Dendritic cell treated with granulocyte-macrophage colony-stimulating factor and Interleukin-4, amounts not matched to agents 40 ng/mL and 50 ng/mL, for 4 days (primary cell): Measurements from ENCODE around the gene CAPZA2.

Experiments used
- H3K27ac Mint-ChIP-seq: one replicate; pipeline ENCODE4 v1.8.0; 2022; ENCODE audit warnings: mild to moderate bottlenecking, mixed read lengths
- H3K27me3 Mint-ChIP-seq: one replicate; pipeline ENCODE4 v1.8.0; 2022; ENCODE audit warnings: mild to moderate bottlenecking, mixed read lengths
- H3K36me3 Mint-ChIP-seq: one replicate; pipeline ENCODE4 v1.8.0; 2022; ENCODE audit warnings: low read depth, mixed read lengths
- H3K4me1 Mint-ChIP-seq: one replicate; pipeline ENCODE4 v1.8.0; 2022; ENCODE audit warnings: low read depth, mixed read lengths
- H3K4me3 Mint-ChIP-seq: one replicate; pipeline ENCODE4 v1.8.0; 2022; ENCODE audit warnings: mild to moderate bottlenecking, moderate library complexity, mixed read lengths
- H3K9me3 Mint-ChIP-seq: one replicate; pipeline ENCODE4 v1.8.0; 2022; ENCODE audit warnings: mixed read lengths
- intact Hi-C: fragments of 100-400 bp; cut with micrococcal nuclease; formaldehyde crosslinking; loops from one replicate; pipeline ENCODE4 v1.15.0; 2022

CAPZA2 gene

DNA sequence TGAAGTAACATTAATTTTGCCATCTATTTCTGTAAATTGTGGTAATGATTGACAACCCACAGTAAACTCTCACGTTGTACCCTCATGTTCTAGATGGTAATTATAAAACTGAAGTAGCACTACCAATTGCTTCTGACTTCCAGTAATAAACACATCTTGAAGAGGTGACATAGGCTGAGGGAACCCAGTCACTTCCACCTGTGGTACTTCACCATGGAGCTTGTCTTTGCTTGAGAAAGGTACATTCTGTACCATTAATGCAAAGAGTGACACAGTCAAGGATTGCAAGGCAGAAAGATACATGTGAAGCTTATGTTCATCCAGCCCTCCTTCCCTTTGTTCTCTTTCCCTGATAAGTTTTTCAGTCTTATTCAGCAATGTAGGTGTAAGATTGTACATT, 11.2 kb downstream of the CAPZA2 start:
- Mint-ChIP-seq H3K4me1 (peaks cover 46% of the 10 kb centered on the region), H3K4me3 (no peak overlapping the region), H3K27me3 (no peaks in the 10 kb centered on the region), H3K9me3 (no peaks in the 10 kb centered on the region), H3K36me3 (peaks cover 5% of the 10 kb centered on the region), H3K27ac (no peak overlapping the region)
- intact Hi-C loops, result no loop called here

DNA sequence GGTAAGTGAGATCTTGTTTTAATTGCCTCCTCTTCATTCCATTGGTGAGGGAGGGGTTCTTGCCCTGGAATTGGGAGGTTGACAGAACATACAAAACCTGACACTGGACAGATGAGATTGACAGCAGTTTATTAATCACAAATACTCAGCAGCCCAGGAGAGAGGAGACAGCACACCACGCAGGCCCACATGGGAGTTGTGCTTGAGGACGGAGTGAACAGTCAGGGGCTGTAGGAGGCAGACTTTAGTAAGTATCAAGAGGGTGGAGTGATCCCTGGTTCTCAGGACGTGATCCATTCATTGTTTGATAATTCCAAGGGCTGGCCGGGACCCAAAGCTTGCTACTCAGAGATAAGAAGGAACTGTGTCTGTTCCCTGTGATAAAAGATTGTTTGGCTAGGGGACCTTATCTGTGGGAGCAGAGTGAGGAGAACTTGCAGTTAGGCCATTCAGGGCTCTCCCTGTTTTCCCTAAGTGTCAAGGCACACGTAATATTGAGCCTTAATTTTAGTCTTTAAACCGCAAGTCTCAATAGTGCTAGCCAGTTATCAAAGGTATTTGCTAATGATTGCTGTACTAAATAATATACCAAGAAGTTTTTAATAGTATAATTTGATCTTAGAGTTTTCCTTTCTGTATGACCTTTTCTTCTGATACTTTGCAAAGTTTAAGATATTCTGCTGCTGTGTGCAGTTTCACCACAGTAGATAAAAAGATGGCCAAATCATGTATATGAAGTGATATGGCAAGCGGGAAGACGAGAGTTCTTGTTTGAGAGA, 14.5 kb downstream of the CAPZA2 start:
- H3K4me3 Mint-ChIP-seq, result no peak overlapping the region
- no peaks in the 10 kb centered on the region for H3K27me3 Mint-ChIP-seq
- peaks cover 2% of the 10 kb centered on the region for H3K36me3 Mint-ChIP-seq
- peaks cover 21% of the 10 kb centered on the region for H3K4me1 Mint-ChIP-seq
- intact Hi-C loops, result no loop called here
- no peaks in the 10 kb centered on the region for H3K9me3 Mint-ChIP-seq
- no peak overlapping the region for H3K27ac Mint-ChIP-seq

DNA sequence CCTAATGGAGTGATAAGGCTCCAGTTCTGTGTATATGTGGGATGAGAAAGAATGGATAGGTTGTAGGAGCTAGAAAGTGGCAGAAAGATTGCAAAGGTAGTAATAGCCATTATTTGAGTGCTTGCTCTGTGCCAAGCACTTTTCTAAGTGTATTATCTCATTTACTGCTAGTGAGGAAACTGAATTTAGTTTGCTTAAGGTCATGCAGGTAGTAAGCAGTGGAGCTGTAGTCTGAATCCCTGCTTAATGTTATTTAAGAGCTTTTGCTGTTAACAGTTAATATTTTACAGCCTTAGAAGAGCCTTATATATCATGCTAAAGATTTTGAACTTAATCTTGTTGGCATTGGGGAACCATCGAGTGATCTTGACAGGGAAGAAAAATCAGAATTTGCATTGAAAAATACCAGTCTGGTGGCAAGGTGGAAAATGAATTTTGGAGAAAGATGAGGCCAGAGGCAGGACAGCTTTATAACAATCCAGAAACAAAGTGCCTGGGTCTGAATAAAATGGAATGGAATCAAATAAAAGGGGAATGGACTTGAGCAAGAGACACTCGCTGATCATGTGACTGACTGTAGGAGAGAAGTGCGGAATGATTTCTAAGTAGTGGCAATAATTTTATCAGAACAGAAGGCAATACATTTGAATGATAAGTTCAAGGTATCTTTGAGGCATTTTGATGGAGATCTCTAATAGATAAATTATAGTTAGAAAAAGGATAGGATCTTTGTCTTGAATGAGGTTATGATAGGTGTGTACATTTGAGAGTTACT, 15.2 kb downstream of the CAPZA2 start:
- Mint-ChIP-seq H3K4me1 (peaks cover 18% of the 10 kb centered on the region), H3K9me3 (no peaks in the 10 kb centered on the region), H3K36me3 (no peaks in the 10 kb centered on the region), H3K27me3 (no peaks in the 10 kb centered on the region), H3K27ac (no peak overlapping the region), H3K4me3 (no peak overlapping the region)
- intact Hi-C loops, result no loop called here

GRCh38 chr7:116884691-116885090, 22.3 kb downstream of the CAPZA2 start:
- no peaks in the 10 kb centered on the region for H3K27me3 Mint-ChIP-seq
- H3K4me3 Mint-ChIP-seq, result no peak overlapping the region
- intact Hi-C loops, result no loop called here
- H3K27ac Mint-ChIP-seq, result no peak overlapping the region
- H3K36me3 Mint-ChIP-seq, result peaks cover 49% of the 10 kb centered on the region
- peaks cover 15% of the 10 kb centered on the region for H3K4me1 Mint-ChIP-seq
- H3K9me3 Mint-ChIP-seq, result peaks cover 9% of the 10 kb centered on the region

DNA sequence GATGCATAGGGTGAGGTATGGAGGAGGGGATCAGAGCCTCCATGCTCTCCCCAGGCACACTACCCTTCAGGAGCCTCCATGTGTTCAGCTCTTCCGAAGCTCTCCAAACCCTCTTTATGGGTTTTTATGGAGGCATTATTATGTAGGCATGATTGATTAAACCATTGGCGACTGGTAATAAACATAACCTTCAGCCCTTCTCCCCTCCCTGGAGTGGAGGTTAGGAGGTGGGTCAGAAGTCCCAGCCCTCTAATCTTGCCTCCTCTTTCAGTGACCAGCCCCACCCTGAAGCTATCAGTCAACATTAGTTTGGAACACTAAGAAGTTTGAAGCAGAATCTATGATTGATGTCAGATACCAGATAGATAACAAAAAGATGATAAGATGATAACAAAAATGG, 23.3 kb downstream of the CAPZA2 start:
- Mint-ChIP-seq H3K9me3 (peaks cover 9% of the 10 kb centered on the region), H3K4me1 (peaks cover 15% of the 10 kb centered on the region), H3K4me3 (no peak overlapping the region), H3K27me3 (no peaks in the 10 kb centered on the region), H3K36me3 (peaks cover 56% of the 10 kb centered on the region), H3K27ac (no peak overlapping the region)
- intact Hi-C loops, result no loop called here

DNA sequence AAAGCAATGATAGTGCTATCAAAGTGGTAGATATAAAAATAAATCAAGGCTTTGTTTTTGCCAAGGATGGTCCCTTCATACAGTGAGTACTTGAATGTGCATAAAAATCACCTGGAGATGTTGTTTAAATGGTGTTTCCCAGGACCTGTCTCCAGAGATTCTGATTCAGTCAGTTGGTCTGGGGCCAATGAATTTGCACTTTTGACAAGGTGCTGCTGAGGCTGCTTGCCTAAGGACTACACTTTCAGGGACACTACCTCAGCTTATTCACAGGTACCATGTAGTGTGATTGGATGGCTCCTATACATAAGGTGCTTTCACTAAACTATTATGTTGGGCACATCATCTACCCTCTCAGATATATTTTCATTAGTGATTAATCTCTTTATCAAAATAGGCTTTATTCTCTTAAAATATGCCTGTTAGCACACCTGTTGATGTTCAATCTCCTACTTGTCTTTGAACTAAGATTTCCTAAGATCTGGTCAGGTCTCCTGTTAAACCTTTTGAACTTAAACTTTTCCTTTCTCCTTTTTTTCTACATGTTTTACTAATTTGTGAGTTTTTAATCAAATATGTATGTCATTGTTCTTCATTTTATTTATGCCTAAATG, 24.3 kb downstream of the CAPZA2 start:
- H3K4me3 Mint-ChIP-seq, result no peak overlapping the region
- no peak overlapping the region for H3K27ac Mint-ChIP-seq
- no peaks in the 10 kb centered on the region for H3K27me3 Mint-ChIP-seq
- peaks cover 61% of the 10 kb centered on the region for H3K36me3 Mint-ChIP-seq
- H3K4me1 Mint-ChIP-seq, result peaks cover 15% of the 10 kb centered on the region
- intact Hi-C loops, result no loop called here
- H3K9me3 Mint-ChIP-seq, result peaks cover 9% of the 10 kb centered on the region

DNA sequence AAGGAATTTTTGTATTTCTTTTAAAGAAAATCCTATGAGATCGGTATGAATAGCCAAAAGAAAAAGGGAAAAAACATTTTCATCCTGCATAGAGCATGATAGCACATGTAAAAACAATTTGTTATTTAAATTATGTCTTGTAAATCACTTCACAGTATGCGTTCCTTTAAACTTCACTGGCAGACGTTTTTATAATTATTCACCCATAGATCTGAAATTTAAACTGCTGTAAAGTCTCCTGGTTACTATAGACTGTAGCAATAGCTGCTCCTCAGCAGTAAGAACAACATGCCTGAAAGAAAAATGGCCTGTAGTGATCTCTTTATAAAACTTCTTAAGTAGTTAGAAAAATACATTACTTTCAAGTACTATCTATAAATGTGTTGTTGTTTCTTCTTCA, 26.5 kb downstream of the CAPZA2 start:
- H3K4me1 Mint-ChIP-seq, result peaks cover 15% of the 10 kb centered on the region
- peaks cover 81% of the 10 kb centered on the region for H3K36me3 Mint-ChIP-seq

DNA sequence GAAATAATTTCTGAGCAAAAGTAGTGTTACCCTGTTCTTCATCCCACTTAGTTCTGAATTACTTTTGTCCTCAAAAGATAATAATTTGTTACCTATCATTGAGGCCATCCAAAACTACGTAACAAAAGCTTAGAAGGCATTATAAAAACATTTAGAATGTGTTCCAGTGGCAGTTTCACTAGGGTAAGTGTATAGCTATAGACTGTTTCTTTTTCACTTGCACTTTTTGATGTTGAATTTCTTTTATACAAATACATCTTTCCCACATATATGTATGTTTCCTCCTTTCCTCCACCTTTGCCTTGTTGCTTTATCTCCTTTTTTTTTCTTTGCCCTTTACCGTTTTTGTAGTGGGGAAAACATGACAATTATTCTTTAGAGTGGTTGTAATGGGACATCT, 33.5 kb downstream of the CAPZA2 start:
- peaks cover 19% of the 10 kb centered on the region for H3K4me1 Mint-ChIP-seq
- H3K36me3 Mint-ChIP-seq, result peaks cover 68% of the 10 kb centered on the region
- peak overlapping the region; percentile 23 for H3K27ac Mint-ChIP-seq
- peaks cover 6% of the 10 kb centered on the region for H3K9me3 Mint-ChIP-seq
- H3K27me3 Mint-ChIP-seq, result no peaks in the 10 kb centered on the region
- H3K4me3 Mint-ChIP-seq, result no peak overlapping the region
- intact Hi-C loops, result no loop called here

More for the DNA sequence above, 26.5 kb downstream of the CAPZA2 start:
- no peak overlapping the region for H3K4me3 Mint-ChIP-seq
- no peaks in the 10 kb centered on the region for H3K27me3 Mint-ChIP-seq
- intact Hi-C loops, result no loop called here
- peaks cover 8% of the 10 kb centered on the region for H3K9me3 Mint-ChIP-seq
- H3K27ac Mint-ChIP-seq, result no peak overlapping the region

DNA sequence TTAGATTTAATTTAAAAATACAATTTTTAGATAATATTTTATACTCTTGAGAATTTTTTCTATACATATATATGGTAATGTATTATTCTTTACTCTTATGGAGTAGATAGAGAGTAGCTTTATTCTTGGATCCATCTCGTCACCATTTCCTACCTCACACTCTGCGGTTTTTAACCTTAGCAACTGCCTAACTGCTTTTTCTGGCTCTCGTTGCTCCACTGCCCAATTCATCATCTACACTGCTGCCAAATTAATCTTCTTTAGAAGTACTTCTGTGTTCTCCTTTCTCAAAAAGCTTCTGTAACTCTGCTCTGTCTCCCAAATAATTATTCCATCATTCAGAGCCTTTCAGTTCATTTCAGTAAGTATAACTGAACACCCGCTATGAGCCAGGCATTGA, 35.3 kb downstream of the CAPZA2 start:
- H3K27ac Mint-ChIP-seq, result no peak overlapping the region
- no peak overlapping the region for H3K4me3 Mint-ChIP-seq
- H3K4me1 Mint-ChIP-seq, result peaks cover 21% of the 10 kb centered on the region
- peaks cover 6% of the 10 kb centered on the region for H3K9me3 Mint-ChIP-seq
- H3K36me3 Mint-ChIP-seq, result peaks cover 67% of the 10 kb centered on the region
- no peaks in the 10 kb centered on the region for H3K27me3 Mint-ChIP-seq
- intact Hi-C loops, result no loop called here

- H3K4me1 Mint-ChIP-seq, result peaks cover 30% of the 10 kb centered on the region
- H3K27me3 Mint-ChIP-seq, result no peaks in the 10 kb centered on the region
- H3K27ac Mint-ChIP-seq, result no peak overlapping the region
- intact Hi-C loops, result no loop called here
- no peak overlapping the region for H3K4me3 Mint-ChIP-seq
- H3K36me3 Mint-ChIP-seq, result peaks cover 67% of the 10 kb centered on the region
- peaks cover 6% of the 10 kb centered on the region for H3K9me3 Mint-ChIP-seq
Measured at GRCh38 chr7:116899308-116899707, 36.9 kb downstream of the CAPZA2 start.

DNA sequence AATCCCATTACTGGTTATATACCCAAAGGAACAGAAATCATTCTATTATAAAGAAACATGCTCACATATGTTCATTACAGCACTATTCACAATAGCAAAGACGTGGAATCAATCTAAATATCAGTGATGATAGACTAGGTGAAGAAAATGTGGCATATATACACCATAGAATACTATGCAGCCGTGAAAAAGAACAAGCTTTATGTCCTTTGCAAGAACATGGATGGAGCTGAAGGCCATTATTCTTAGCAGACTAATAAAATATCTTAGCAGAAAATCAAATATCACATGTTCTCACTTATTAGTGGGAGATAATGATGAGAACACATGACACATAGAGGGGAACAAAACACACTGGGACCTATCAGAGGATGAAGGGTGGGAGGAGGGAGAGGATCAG, 38.8 kb downstream of the CAPZA2 start:
- no peak overlapping the region for H3K27ac Mint-ChIP-seq
- H3K27me3 Mint-ChIP-seq, result no peaks in the 10 kb centered on the region
- no peak overlapping the region for H3K4me3 Mint-ChIP-seq
- intact Hi-C loops, result no loop called here
- H3K9me3 Mint-ChIP-seq, result peaks cover 6% of the 10 kb centered on the region
- H3K36me3 Mint-ChIP-seq, result peaks cover 70% of the 10 kb centered on the region
- H3K4me1 Mint-ChIP-seq, result peaks cover 26% of the 10 kb centered on the region

DNA sequence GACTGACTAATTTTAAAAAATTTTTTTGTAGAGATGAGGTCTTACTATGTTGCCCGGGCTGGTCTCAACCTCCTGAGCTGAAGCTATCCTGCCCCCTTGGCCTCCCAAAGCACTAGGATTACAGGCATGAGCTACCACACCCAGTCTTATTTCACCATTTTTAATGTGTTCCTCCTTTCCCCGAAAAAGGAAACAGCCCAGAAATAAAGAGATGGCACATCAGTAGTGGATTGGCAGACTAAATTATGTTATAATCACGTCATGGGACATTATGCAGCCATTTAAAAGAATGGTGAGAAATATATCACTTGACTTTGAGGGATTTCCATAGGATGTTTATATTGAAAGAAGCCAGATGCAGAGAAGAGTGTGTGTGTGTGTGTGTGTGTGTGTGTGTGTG, 40.5 kb downstream of the CAPZA2 start:
- intact Hi-C loops, result no loop called here
- no peak overlapping the region for H3K4me3 Mint-ChIP-seq
- H3K27me3 Mint-ChIP-seq, result no peaks in the 10 kb centered on the region
- peaks cover 6% of the 10 kb centered on the region for H3K9me3 Mint-ChIP-seq
- peaks cover 72% of the 10 kb centered on the region for H3K36me3 Mint-ChIP-seq
- no peak overlapping the region for H3K27ac Mint-ChIP-seq
- H3K4me1 Mint-ChIP-seq, result peaks cover 16% of the 10 kb centered on the region

- Mint-ChIP-seq H3K36me3 (peaks cover 76% of the 10 kb centered on the region), H3K27ac (no peak overlapping the region), H3K27me3 (no peaks in the 10 kb centered on the region), H3K4me3 (no peak overlapping the region), H3K9me3 (no peaks in the 10 kb centered on the region), H3K4me1 (peaks cover 11% of the 10 kb centered on the region)
- intact Hi-C loops, result no loop called here
Measured at GRCh38 chr7:116906391-116906790, 44.0 kb downstream of the CAPZA2 start.

DNA sequence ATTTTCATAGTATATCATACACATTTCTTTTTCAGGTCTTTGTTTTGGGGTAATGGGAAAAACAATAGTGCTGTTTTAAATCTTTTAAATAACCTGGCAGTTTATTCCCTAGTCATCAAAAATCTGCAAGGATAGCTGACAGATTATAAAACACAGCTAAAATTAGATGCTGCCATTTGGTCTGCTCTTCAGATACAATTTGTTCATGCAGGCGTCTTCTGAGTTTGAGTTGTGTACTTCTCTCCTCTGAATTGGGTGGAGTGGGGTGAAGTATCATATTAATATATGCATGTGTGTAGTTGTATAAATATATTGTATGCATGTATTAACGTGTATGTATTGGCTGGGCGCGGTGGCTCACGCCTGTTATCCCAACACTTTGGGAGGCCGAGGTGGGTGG, 48.0 kb downstream of the CAPZA2 start:
- Mint-ChIP-seq H3K4me3 (no peak overlapping the region), H3K4me1 (no peaks in the 10 kb centered on the region), H3K27me3 (no peaks in the 10 kb centered on the region), H3K36me3 (peaks cover 84% of the 10 kb centered on the region), H3K9me3 (no peaks in the 10 kb centered on the region), H3K27ac (no peak overlapping the region)
- intact Hi-C loops, result no loop called here
